ENCODE results near the gene CHD9.
"Not testable (repeated sequence)": the region's sequence is repeated elsewhere in the genome, so short reads cannot be mapped to it uniquely, and the experiment has no call there.

CHD9 gene

GRCh38 chr16:53207810-53208752 lies 153.3 kb downstream of the CHD9 start:
- peak; percentile 89 for DNase-seq (ENCODE audit: low spot score)

- peak; percentile 18 for DNase-seq (ENCODE audit: low spot score)
These were observed 154.6 kb downstream of the CHD9 start for GRCh38 chr16:53209429-53209828.

GRCh38 chr16:53209877-53210276 lies 155.1 kb downstream of the CHD9 start:
- DNase-seq (ENCODE audit: low spot score) = no peak

GRCh38 chr16:53211253-53211652 lies 156.5 kb downstream of the CHD9 start:
- no peak for DNase-seq (ENCODE audit: low spot score)

- no peak for DNase-seq (ENCODE audit: low spot score)
These were observed 158.1 kb downstream of the CHD9 start for GRCh38 chr16:53212893-53213223.

GRCh38 chr16:53213542-53213941 lies 158.8 kb downstream of the CHD9 start:
- DNase-seq (ENCODE audit: low spot score) = no peak

GRCh38 chr16:53216798-53217197 lies 162.0 kb downstream of the CHD9 start:
- DNase-seq (ENCODE audit: low spot score) = no peak

- no peak for DNase-seq (ENCODE audit: low spot score)
These were observed 164.6 kb downstream of the CHD9 start for GRCh38 chr16:53219371-53219770.

- no peak for DNase-seq (ENCODE audit: low spot score)
These were observed 165.1 kb downstream of the CHD9 start for GRCh38 chr16:53219795-53220454.

- peak; percentile 23 for DNase-seq (ENCODE audit: low spot score)
These were observed 165.8 kb downstream of the CHD9 start for GRCh38 chr16:53220585-53220984.

- no peak for DNase-seq (ENCODE audit: low spot score)
These were observed 170.3 kb downstream of the CHD9 start for GRCh38 chr16:53224951-53225533.

GRCh38 chr16:53232826-53233529 lies 178.2 kb downstream of the CHD9 start:
- no peak for DNase-seq (ENCODE audit: low spot score)

GRCh38 chr16:53234836-53235235 lies 180.0 kb downstream of the CHD9 start:
- no peak for DNase-seq (ENCODE audit: low spot score)

- DNase-seq (ENCODE audit: low spot score) = no peak
These were observed 181.1 kb downstream of the CHD9 start for GRCh38 chr16:53235851-53236250.

- no peak for DNase-seq (ENCODE audit: low spot score)
These were observed 194.5 kb downstream of the CHD9 start for GRCh38 chr16:53249331-53249730.

- no peak for DNase-seq (ENCODE audit: low spot score)
These were observed 202.2 kb downstream of the CHD9 start for GRCh38 chr16:53257001-53257400.

GRCh38 chr16:53258809-53259208 lies 204.0 kb downstream of the CHD9 start:
- DNase-seq (ENCODE audit: low spot score) = no peak

GRCh38 chr16:53261276-53261675 lies 206.5 kb downstream of the CHD9 start:
- DNase-seq (ENCODE audit: low spot score) = no peak

GRCh38 chr16:53262645-53263044 lies 207.9 kb downstream of the CHD9 start:
- no peak for DNase-seq (ENCODE audit: low spot score)

- DNase-seq (ENCODE audit: low spot score) = no peak
These were observed 211.4 kb downstream of the CHD9 start for GRCh38 chr16:53266156-53266555.

- not testable (repeated sequence) for DNase-seq (ENCODE audit: low spot score)
These were observed 223.7 kb downstream of the CHD9 start for GRCh38 chr16:53278498-53278897.

GRCh38 chr16:53281280-53281679 lies 226.5 kb downstream of the CHD9 start:
- DNase-seq (ENCODE audit: low spot score) = no peak

Data from NAMALWA (cell line).